Measurements from ENCODE around the gene TOMM70.

DNA sequence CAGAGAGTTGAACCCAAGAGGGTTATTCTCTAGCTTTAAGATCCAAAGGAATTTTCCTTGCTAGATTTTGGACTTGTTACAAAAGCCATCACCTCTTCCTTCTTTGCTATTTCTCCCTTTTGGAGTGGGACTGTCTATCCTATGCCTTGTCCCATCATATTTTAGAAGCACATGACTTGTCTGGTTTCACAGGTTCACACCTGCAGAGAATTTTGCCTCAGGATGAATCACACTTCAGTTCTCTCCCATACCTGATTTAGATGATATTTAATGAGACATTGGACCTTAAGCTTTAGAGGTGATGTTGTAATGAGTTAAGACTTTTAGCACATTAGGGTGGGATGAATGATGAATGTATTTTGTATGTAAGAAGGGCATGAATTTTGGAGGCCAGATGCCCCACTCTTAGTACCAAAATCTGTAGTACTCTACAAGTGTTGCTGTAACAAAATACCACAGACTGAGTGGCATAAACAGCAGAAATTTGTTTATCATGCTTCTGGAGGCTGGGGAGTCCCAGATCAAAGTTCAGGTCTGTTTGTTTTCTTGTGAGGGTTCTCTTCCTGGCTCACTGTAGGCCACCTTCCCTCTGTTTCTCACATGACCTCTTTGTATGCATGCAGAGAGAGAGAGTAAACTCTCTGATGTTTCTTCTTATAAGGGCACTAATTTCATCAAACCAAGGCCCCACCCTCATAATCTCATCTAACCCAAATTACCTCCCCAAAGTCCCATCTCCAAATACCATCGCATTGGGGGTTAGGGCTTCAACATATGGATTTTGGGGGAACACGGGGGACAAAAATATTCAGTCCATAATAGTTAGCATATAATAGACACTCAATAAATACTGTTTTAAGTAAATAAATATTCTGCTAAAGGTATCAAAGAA is 10.4 kb upstream of the TOMM70 start:
- TF ChIP-seq POLR2A (IDR thresholded peaks at IDR 0.05; ENCODE audit: low read depth, low read length) (no peak), TAF1 (IDR thresholded peaks at IDR 0.05; ENCODE audit: low read depth, low read length) (no peak), POLR2AphosphoS5 (IDR thresholded peaks at IDR 0.05; ENCODE audit: low read depth, low read length) (no peak), SPI1 (IDR thresholded peaks at IDR 0.05; ENCODE audit: low read depth, low read length) (no peak), POU2F2 (IDR thresholded peaks at IDR 0.05; ENCODE audit: low read depth, low read length) (no peak), PAX5 (IDR thresholded peaks at IDR 0.05; ENCODE audit: insufficient read depth, low read length, severe bottlenecking) (no peak)

All from GM12891 (cell line).